HuH-7 (cell line): ENCODE results near the gene SLC25A34.

Experiments used
- DNase-seq: peaks from one replicate; pipeline ENCODE4 v3.0.0; 2011; ENCODE audit warnings: low spot score

SLC25A34 gene

DNA sequence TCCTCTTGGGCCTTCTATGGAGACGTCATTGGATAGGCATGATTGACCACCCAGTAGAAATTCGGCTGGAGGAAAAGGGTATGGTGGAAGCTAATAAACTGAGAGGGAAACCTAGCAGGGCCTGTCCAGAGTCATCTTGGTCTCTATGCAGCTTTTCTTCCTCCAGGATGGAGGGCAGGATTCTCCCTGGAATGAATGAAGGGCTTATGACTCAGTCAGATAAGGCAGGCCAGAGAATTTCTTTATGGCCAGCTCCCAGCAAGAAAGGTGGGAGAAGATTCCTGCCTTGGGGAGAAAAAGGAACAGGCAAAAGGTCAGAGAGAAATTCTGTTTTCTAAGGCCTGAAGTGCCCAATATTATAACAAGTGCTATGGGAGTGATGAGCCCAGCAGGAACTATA lies 39.6 kb downstream of the SLC25A34 start:
- no peak for DNase-seq

DNA sequence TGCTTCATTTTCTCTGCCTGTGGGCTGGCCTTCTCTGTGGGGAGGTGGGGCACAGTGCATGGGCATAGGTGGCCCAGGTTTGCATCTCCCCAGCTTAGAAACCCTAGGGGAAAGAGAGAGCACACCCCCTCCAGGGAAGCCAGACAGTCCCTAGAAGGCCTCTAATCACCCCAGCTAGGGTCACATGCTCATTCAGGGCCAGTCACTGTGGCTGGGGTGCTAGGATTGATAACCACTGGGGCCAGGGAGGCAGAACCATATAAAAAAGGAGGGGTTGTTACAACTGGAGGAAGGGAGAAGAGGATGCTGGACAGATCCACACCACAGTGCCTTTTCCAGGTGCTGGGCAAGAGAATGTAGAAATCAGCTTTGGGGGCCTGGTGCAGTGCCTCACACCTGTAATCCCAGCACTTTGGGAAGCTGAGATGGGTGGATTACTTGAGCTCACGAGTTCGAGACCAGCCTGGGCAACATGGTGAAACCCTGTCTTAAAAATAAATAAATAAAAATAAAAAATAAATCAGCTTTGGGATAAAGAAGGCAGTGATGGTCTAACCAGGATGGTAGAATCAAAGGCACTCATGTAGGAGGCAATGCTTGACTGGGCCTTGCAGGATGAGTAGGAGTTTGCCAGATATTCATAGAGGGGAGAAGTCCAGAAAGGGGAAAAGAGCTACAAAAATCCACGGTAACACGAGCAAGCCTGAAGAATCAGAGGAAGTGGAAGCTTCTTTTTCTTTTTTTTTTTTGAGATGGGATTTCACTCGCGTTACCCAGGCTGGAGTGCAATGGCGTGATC lies 42.0 kb downstream of the SLC25A34 start:
- no peak for DNase-seq

DNA sequence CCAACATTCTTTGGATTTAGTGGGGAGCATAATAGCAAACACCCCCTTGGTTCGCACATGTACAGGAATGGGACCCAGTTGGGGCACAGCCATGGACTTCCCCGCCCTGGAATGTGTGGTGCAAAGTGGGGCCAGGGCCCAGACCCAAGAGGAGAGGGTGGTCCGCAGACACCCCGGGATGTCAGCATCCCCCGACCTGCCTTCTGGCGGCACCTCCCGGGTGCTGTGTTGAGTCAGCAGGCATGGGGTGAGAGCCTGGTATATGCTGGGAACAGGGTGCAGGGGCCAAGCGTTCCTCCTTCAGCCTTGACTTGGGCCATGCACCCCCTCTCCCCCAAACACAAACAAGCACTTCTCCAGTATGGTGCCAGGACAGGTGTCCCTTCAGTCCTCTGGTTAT lies 49.6 kb downstream of the SLC25A34 start:
- DNase-seq, result no peak

DNA sequence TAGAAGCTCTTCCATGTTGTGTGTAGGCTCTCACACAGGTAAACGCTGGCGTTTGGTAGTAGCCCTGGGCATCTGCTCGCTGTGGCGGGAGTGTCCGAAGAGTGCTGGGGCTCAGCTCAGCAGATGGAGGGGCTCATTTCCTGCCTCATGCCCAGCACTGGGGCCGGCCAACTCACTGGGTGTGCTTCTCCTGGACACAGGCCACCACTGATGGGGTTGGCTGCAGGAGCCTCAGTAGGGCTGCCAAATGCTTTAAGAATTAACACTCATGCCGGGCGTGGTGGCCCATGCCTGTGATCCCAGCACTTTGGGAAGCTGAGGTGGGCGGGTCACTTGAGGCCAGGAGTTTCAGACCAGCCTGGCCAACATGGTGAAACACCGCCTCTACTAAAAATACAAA lies 50.5 kb downstream of the SLC25A34 start:
- DNase-seq, result no peak

DNA sequence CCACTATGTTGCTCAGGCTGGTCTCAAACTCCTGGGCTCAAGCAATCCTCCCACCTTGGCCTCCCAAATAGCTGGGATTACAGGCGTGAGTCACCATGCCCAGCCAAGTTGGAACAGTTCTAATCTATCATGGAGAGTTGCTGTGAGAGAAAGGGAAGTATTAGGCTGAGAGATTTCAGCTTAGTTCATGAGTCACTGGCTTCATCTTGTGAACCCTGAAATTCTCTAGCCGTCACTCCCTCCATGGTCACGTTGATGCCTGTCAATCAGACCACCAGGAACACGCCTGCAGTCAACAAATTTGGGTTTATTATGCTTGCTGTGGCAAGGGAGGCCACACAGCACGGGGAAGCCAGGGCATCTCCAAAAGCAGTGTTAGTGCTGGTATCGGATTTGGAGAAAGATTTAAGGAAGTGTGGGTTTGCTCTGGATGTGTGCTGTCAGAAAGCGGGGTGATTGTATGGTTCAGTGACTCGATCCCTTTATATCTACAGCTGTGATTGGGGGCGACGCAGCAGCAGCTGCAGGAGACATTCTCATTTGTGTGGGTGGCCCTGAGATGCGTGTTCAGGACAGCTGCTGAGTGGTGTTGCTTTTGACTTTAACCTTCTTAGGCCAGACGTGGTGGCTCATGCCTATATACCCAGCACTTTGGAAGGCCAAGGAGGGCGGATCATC lies 52.7 kb downstream of the SLC25A34 start:
- DNase-seq, result no peak
